Fibroblast of lung (primary cell): Measurements from ENCODE around the gene PCGF5. TPM values are rescaled to one million over a fixed set of nuclear protein-coding genes. Genes with fewer than 3 reads are reported as not detected.

Experiments
- DNase-seq, 2 donors: peaks; one replicate each; pipeline versions ENCODE4 v3.0.0 to v3.0.0-alpha.2; 2010; ENCODE audit warnings: low read depth in 2 of 2
- H2AFZ ChIP-seq: 2 replicates; pipeline ENCODE4 v1.5.1; 2012; ENCODE audit warnings: low read length, control low read depth, inconsistent platforms
- H3K27ac ChIP-seq: 2 replicates; pipeline ENCODE4 v1.5.1; 2011; ENCODE audit warnings: low read length, control low read depth; ENCODE audit not compliant: insufficient read depth
- H3K27me3 ChIP-seq: 2 replicates; pipeline ENCODE4 v1.5.1; 2011; ENCODE audit warnings: mild to moderate bottlenecking, low read length; ENCODE audit not compliant: control insufficient read depth, insufficient read depth
- H3K36me3 ChIP-seq: 2 replicates; pipeline ENCODE4 v1.5.1; 2011; ENCODE audit warnings: low read length; ENCODE audit not compliant: control insufficient read depth, insufficient read depth
- H3K4me1 ChIP-seq: 2 replicates; pipeline ENCODE4 v1.5.1; 2011; ENCODE audit warnings: low read length; ENCODE audit not compliant: control insufficient read depth, insufficient read depth; ENCODE audit errors: extremely low read depth
- H3K4me2 ChIP-seq: 2 replicates; pipeline ENCODE4 v1.5.1; 2011; ENCODE audit warnings: low read length, control low read depth; ENCODE audit not compliant: insufficient read depth; ENCODE audit errors: extremely low read depth
- H3K4me3 ChIP-seq, 4 experiments: fragments of 200-600 bp in 1 of 4; sonication (generic) in 1 of 4; replicated peaks in 1 of 4; 2 replicates each; pipeline ENCODE4 v1.5.1; 2011 to 2016; ENCODE audit warnings: low read length in 4 of 4, low read depth in 3 of 4, mild to moderate bottlenecking in 3 of 4, control low read depth in 2 of 4, inconsistent platforms in 1 of 4, mixed read lengths in 1 of 4; ENCODE audit not compliant: insufficient read depth in 1 of 4; ENCODE audit errors: control extremely low read depth in 1 of 4
- H3K79me2 ChIP-seq: 2 replicates; pipeline ENCODE4 v1.5.1; 2012; ENCODE audit warnings: mild to moderate bottlenecking, low read length, inconsistent platforms; ENCODE audit not compliant: control insufficient read depth, insufficient read depth
- H3K9ac ChIP-seq: 2 replicates; pipeline ENCODE4 v1.5.1; 2011; ENCODE audit warnings: mild to moderate bottlenecking, low read length, control low read depth; ENCODE audit not compliant: insufficient read depth
- H3K9me3 ChIP-seq: 2 replicates; pipeline ENCODE4 v1.5.1; 2012; ENCODE audit warnings: low read depth, low read length; ENCODE audit not compliant: control insufficient read depth, insufficient read depth
- H4K20me1 ChIP-seq: 2 replicates; pipeline ENCODE4 v1.5.1; 2011; ENCODE audit warnings: low read length; ENCODE audit not compliant: control insufficient read depth, insufficient read depth; ENCODE audit errors: extremely low read depth
- CTCF ChIP-seq, 2 donors: IDR thresholded peaks in 1 of 2; conservative IDR thresholded peaks in 1 of 2; 1 replicate in 1 of 2; 2 replicates in 1 of 2; pipeline ENCODE4 v1.5.1; 2011 to 2012; ENCODE audit warnings: low read length in 2 of 2, control low read depth in 1 of 2, inconsistent platforms in 1 of 2, low read depth in 1 of 2, mild to moderate bottlenecking in 1 of 2
- EZH2 ChIP-seq: IDR thresholded peaks from 2 replicates; pipeline ENCODE4 v1.5.1; 2012; ENCODE audit warnings: low read length, control low read depth, mild to moderate bottlenecking; ENCODE audit errors: missing control alignments
- polyA plus RNA-seq, 2 donors: library from polyadenylated mRNA; depleted of rRNA in 1 of 2; stranded (reverse) in 1 of 2; unstranded in 1 of 2; fragments of >200 nt; gene quantifications; 2 replicates each; pipeline ENCODE4 v1.2.1, GENCODE V29; 2011 to 2012; ENCODE audit warnings: missing spikeins in 1 of 2
- total RNA-seq: library from RNA; depleted of rRNA; stranded (reverse); fragments of >200 nt; gene quantifications from 2 replicates; pipeline ENCODE4 v1.2.1, GENCODE V29; 2014

The PCGF5 gene
- total and polyA plus RNA-seq, 2 donors (not counting 1 experiment from before 2014, with no cell fraction given) = 31.3 to 31.5 TPM

- Histone ChIP-seq H3K27me3 (no peaks in the 10 kb centered on the region), H3K9ac (no peak overlapping the region), H3K36me3 (no peaks in the 10 kb centered on the region), H2AFZ (no peak overlapping the region), H3K27ac (no peak overlapping the region), H3K79me2 (no peaks in the 10 kb centered on the region), H3K4me3 (no peak overlapping the region), H3K4me2 (no peak overlapping the region), H3K9me3 (no peaks in the 10 kb centered on the region), H3K4me1 (no peaks in the 10 kb centered on the region), H4K20me1 (peaks cover 3% of the 10 kb centered on the region)
- no peak for DNase-seq
- TF ChIP-seq EZH2 (no peak), CTCF (conservative IDR thresholded peaks at IDR 0.05 in 1 of 2, IDR thresholded peaks at IDR 0.05 in 1 of 2; ENCODE audit: low read depth in 1 of 2, low read length in 2 of 2) (no peak)
These were observed 17.7 kb downstream of the PCGF5 start for GRCh38 chr10:91238191-91238590.

DNA sequence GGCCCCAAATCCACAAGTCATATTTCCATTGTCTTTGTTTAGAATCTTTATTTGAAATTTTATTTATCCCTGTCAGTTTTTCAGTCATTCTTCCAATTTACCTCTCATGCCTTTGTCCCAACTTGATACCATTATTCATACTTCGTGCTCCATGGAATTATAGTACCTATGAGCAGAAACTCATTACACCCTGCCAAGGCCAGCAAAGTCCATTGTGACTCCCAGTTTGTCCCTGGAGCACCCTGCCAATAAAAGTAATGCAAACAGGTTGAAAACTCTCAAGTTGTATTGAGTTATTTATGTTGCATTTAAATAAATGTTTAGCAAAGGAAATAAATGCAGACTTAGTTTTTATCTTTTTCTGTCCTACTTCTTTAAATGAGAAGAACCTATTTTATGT, 19.3 kb downstream of the PCGF5 start:
- Histone ChIP-seq H2AFZ (no peak overlapping the region), H3K9me3 (no peaks in the 10 kb centered on the region), H3K27ac (no peak overlapping the region), H3K79me2 (no peaks in the 10 kb centered on the region), H3K4me3 (no peak overlapping the region), H3K9ac (no peak overlapping the region), H3K4me1 (no peaks in the 10 kb centered on the region), H3K27me3 (no peaks in the 10 kb centered on the region), H4K20me1 (peaks cover 3% of the 10 kb centered on the region), H3K36me3 (no peaks in the 10 kb centered on the region), H3K4me2 (no peak overlapping the region)
- TF ChIP-seq EZH2 = no peak
- TF ChIP-seq CTCF (conservative IDR thresholded peaks at IDR 0.05 in 1 of 2, IDR thresholded peaks at IDR 0.05 in 1 of 2; ENCODE audit: low read depth in 1 of 2, low read length in 2 of 2) = no peak
- no peak for DNase-seq

GRCh38 chr10:91242940-91243339, 22.5 kb downstream of the PCGF5 start:
- no peak overlapping the region for H3K27ac ChIP-seq
- no peak for DNase-seq

More at GRCh38 chr10:91242940-91243339, 22.5 kb downstream of the PCGF5 start:
- Histone ChIP-seq H3K4me2 (no peak overlapping the region), H3K79me2 (no peaks in the 10 kb centered on the region), H3K9me3 (no peaks in the 10 kb centered on the region), H3K4me3 (no peak overlapping the region), H3K36me3 (no peaks in the 10 kb centered on the region), H4K20me1 (no peaks in the 10 kb centered on the region), H3K4me1 (no peaks in the 10 kb centered on the region), H2AFZ (no peak overlapping the region), H3K27me3 (no peaks in the 10 kb centered on the region), H3K9ac (no peak overlapping the region)
- no peak for TF ChIP-seq CTCF (conservative IDR thresholded peaks at IDR 0.05 in 1 of 2, IDR thresholded peaks at IDR 0.05 in 1 of 2; ENCODE audit: low read depth in 1 of 2, low read length in 2 of 2)
- TF ChIP-seq EZH2 = no peak
